ENCODE measurements around the gene ELP2. TPM values are rescaled to one million over a fixed set of nuclear protein-coding genes. Genes with fewer than 3 reads are reported as not detected.
A peak's percentile ranks its signal among the peaks of the same experiment; 100 is the strongest.

ELP2 gene
- polyA plus RNA-seq, 1 donor (not counting 4 experiments of a cell fraction or from before 2014, with no cell fraction given) = 74.6 TPM

- no peak overlapping the region for H3K4me3 ChIP-seq (ENCODE audit: control insufficient read depth in 2 of 3, extremely low read depth in 1 of 3, insufficient read depth in 2 of 3, low read depth in 1 of 3, low read length in 3 of 3)
- FAIRE-seq (no peak), DNase-seq (ENCODE audit: low read depth, low spot score) (no peak)
- H3K27ac ChIP-seq (ENCODE audit: control insufficient read depth, insufficient read depth, low read length) = no peak overlapping the region
- H3K9me1 ChIP-seq (ENCODE audit: control insufficient read depth, extremely low read depth, insufficient read depth, low read length) = no peaks in the 10 kb centered on the region
- TF ChIP-seq CTCF (optimal IDR thresholded peaks at IDR 0.05 in 1 of 3, IDR thresholded peaks at IDR 0.05 in 1 of 3, conservative IDR thresholded peaks at IDR 0.05 in 1 of 3; ENCODE audit: extremely low read depth in 1 of 3, insufficient read depth in 2 of 3, low read length in 3 of 3) (no peak), EZH2 (IDR thresholded peaks at IDR 0.05; ENCODE audit: low read length) (no peak)
- H3K79me2 ChIP-seq (ENCODE audit: control insufficient read depth, insufficient read depth, low read length) = peaks cover 61% of the 10 kb centered on the region
- no peaks in the 10 kb centered on the region for H3K9me3 ChIP-seq (ENCODE audit: control insufficient read depth, low read depth, low read length)
- peak overlapping the region; percentile 97 for H3K4me2 ChIP-seq (ENCODE audit: control insufficient read depth, extremely low read depth, insufficient read depth, low read depth, low read length)
- dilution Hi-C loops (cut with MboI; ENCODE audit: extremely low pct_ligation_motif_present, low sequenced_read_pairs) = no loop called here
- H3K36me3 ChIP-seq (ENCODE audit: control insufficient read depth in 2 of 2, extremely low read depth in 1 of 2, insufficient read depth in 2 of 2, low read length in 2 of 2) = peaks cover 0 to 3% of the 10 kb centered on the region in 2 experiments
- H2AFZ ChIP-seq (ENCODE audit: control insufficient read depth, low read length) = no peak overlapping the region
- peaks cover 5% of the 10 kb centered on the region for H4K20me1 ChIP-seq (ENCODE audit: control insufficient read depth, extremely low read depth, insufficient read depth, low read length)
- peaks cover 12% of the 10 kb centered on the region for H3K4me1 ChIP-seq (ENCODE audit: control insufficient read depth, extremely low read depth, insufficient read depth, low read length)
- H3K27me3 ChIP-seq (ENCODE audit: control insufficient read depth, extremely low read depth, insufficient read depth, low read length) = no peaks in the 10 kb centered on the region
- H3K9ac ChIP-seq (ENCODE audit: control insufficient read depth, extremely low read depth, insufficient read depth, low read length) = no peak overlapping the region
Measured at GRCh38 chr18:36131692-36132483, 2.2 kb downstream of the ELP2 start.

GRCh38 chr18:36132756-36133155 is 3.1 kb downstream of the ELP2 start:
- peaks cover 5% of the 10 kb centered on the region for H4K20me1 ChIP-seq (ENCODE audit: control insufficient read depth, extremely low read depth, insufficient read depth, low read length)
- H3K27me3 ChIP-seq (ENCODE audit: control insufficient read depth, extremely low read depth, insufficient read depth, low read length) = no peaks in the 10 kb centered on the region
- no peak overlapping the region for H3K4me3 ChIP-seq (ENCODE audit: control insufficient read depth in 2 of 3, extremely low read depth in 1 of 3, insufficient read depth in 2 of 3, low read depth in 1 of 3, low read length in 3 of 3)
- no peaks in the 10 kb centered on the region for H3K9me1 ChIP-seq (ENCODE audit: control insufficient read depth, extremely low read depth, insufficient read depth, low read length)
- TF ChIP-seq CTCF (optimal IDR thresholded peaks at IDR 0.05 in 1 of 3, IDR thresholded peaks at IDR 0.05 in 1 of 3, conservative IDR thresholded peaks at IDR 0.05 in 1 of 3; ENCODE audit: extremely low read depth in 1 of 3, insufficient read depth in 2 of 3, low read length in 3 of 3) = no peak
- peaks cover 0 to 3% of the 10 kb centered on the region in 2 experiments for H3K36me3 ChIP-seq (ENCODE audit: control insufficient read depth in 2 of 2, extremely low read depth in 1 of 2, insufficient read depth in 2 of 2, low read length in 2 of 2)
- no peak overlapping the region for H3K27ac ChIP-seq (ENCODE audit: control insufficient read depth, insufficient read depth, low read length)
- dilution Hi-C loops (cut with MboI; ENCODE audit: extremely low pct_ligation_motif_present, low sequenced_read_pairs) = no loop called here
- FAIRE-seq (no peak), DNase-seq (ENCODE audit: low read depth, low spot score) (no peak)
- H3K9ac ChIP-seq (ENCODE audit: control insufficient read depth, extremely low read depth, insufficient read depth, low read length) = no peak overlapping the region
- peaks cover 12% of the 10 kb centered on the region for H3K4me1 ChIP-seq (ENCODE audit: control insufficient read depth, extremely low read depth, insufficient read depth, low read length)
- no peak overlapping the region for H3K4me2 ChIP-seq (ENCODE audit: control insufficient read depth, extremely low read depth, insufficient read depth, low read depth, low read length)
- peaks cover 55% of the 10 kb centered on the region for H3K79me2 ChIP-seq (ENCODE audit: control insufficient read depth, insufficient read depth, low read length)
- H3K9me3 ChIP-seq (ENCODE audit: control insufficient read depth, low read depth, low read length) = no peaks in the 10 kb centered on the region
- no peak overlapping the region for H2AFZ ChIP-seq (ENCODE audit: control insufficient read depth, low read length)
